Measurements from ENCODE around the gene SIX1. TPM values are rescaled to one million over a fixed set of nuclear protein-coding genes. Genes with fewer than 3 reads are reported as not detected.

Gene SIX1
- total and polyA plus RNA-seq, 2 experiments from 2014 or later: 0.12 to 0.46 TPM

GRCh38 chr14:60647081-60647836 is 2.0 kb downstream of the SIX1 start:
- Histone ChIP-seq H3K36me3 (no peaks in the 10 kb centered on the region), H3K4me1 (ENCODE audit: low read depth) (peaks cover 13% of the 10 kb centered on the region), H3K9me3 (ENCODE audit: low read depth) (no peaks in the 10 kb centered on the region), H3K4me3 (peak overlapping the region; percentile 13), H3K27me3 (peaks cover 100% of the 10 kb centered on the region), H3K27ac (no peak overlapping the region)
- DNase-seq (ENCODE audit: low read depth in 1 of 2, low spot score in 1 of 2): peak in 1 of 2 donors; percentile 32
- no peak for TF ChIP-seq CTCF (IDR thresholded peaks at IDR 0.05; ENCODE audit: low read depth, low read length)

GRCh38 chr14:60646226-60646818 is 3.0 kb downstream of the SIX1 start:
- no peak overlapping the region for H3K4me3 ChIP-seq

GRCh38 chr14:60645126-60645741 is 4.0 kb downstream of the SIX1 start:
- Histone ChIP-seq H3K27me3 (peaks cover 100% of the 10 kb centered on the region), H3K4me3 (no peak overlapping the region), H3K36me3 (no peaks in the 10 kb centered on the region), H3K27ac (no peak overlapping the region), H3K4me1 (ENCODE audit: low read depth) (peaks cover 12% of the 10 kb centered on the region), H3K9me3 (ENCODE audit: low read depth) (no peaks in the 10 kb centered on the region)
- no peak for TF ChIP-seq CTCF (IDR thresholded peaks at IDR 0.05; ENCODE audit: low read depth, low read length)
- no peak for DNase-seq (ENCODE audit: low read depth in 1 of 2, low spot score in 1 of 2)

More at GRCh38 chr14:60646226-60646818, 3.0 kb downstream of the SIX1 start:
- Histone ChIP-seq H3K36me3 (no peaks in the 10 kb centered on the region), H3K27ac (no peak overlapping the region), H3K4me1 (ENCODE audit: low read depth) (peaks cover 13% of the 10 kb centered on the region), H3K9me3 (ENCODE audit: low read depth) (no peaks in the 10 kb centered on the region), H3K27me3 (peaks cover 100% of the 10 kb centered on the region)
- TF ChIP-seq CTCF (IDR thresholded peaks at IDR 0.05; ENCODE audit: low read depth, low read length): no peak
- no peak for DNase-seq (ENCODE audit: low read depth in 1 of 2, low spot score in 1 of 2)

GRCh38 chr14:60644666-60645065 is 4.6 kb downstream of the SIX1 start:
- no peak for DNase-seq (ENCODE audit: low read depth in 1 of 2, low spot score in 1 of 2)
- Histone ChIP-seq H3K27ac (no peak overlapping the region), H3K36me3 (no peaks in the 10 kb centered on the region), H3K9me3 (ENCODE audit: low read depth) (no peaks in the 10 kb centered on the region), H3K4me1 (ENCODE audit: low read depth) (peaks cover 7% of the 10 kb centered on the region), H3K4me3 (no peak overlapping the region), H3K27me3 (peaks cover 100% of the 10 kb centered on the region)
- TF ChIP-seq CTCF (IDR thresholded peaks at IDR 0.05; ENCODE audit: low read depth, low read length): no peak

- Histone ChIP-seq H3K36me3 (no peaks in the 10 kb centered on the region), H3K27me3 (peaks cover 100% of the 10 kb centered on the region), H3K4me1 (ENCODE audit: low read depth) (peaks cover 7% of the 10 kb centered on the region), H3K4me3 (no peak overlapping the region), H3K27ac (no peak overlapping the region), H3K9me3 (ENCODE audit: low read depth) (no peaks in the 10 kb centered on the region)
- no peak for TF ChIP-seq CTCF (IDR thresholded peaks at IDR 0.05; ENCODE audit: low read depth, low read length)
- DNase-seq (ENCODE audit: low read depth in 1 of 2, low spot score in 1 of 2): no peak
Observed at GRCh38 chr14:60643463-60644314, 5.6 kb downstream of the SIX1 start.

Data from cardiac muscle cell (in vitro differentiated cells and primary cell).